Measurements from ENCODE around the gene RAD50. TPM values are rescaled to one million over a fixed set of nuclear protein-coding genes. Genes with fewer than 3 reads are reported as not detected.

RAD50 gene
- total and polyA plus RNA-seq, 10 of the 15 experiments (the other 5 are each of a cell fraction or from before 2014, with no cell fraction given), result 12.8 to 68.6 (median 47.0) TPM

DNA sequence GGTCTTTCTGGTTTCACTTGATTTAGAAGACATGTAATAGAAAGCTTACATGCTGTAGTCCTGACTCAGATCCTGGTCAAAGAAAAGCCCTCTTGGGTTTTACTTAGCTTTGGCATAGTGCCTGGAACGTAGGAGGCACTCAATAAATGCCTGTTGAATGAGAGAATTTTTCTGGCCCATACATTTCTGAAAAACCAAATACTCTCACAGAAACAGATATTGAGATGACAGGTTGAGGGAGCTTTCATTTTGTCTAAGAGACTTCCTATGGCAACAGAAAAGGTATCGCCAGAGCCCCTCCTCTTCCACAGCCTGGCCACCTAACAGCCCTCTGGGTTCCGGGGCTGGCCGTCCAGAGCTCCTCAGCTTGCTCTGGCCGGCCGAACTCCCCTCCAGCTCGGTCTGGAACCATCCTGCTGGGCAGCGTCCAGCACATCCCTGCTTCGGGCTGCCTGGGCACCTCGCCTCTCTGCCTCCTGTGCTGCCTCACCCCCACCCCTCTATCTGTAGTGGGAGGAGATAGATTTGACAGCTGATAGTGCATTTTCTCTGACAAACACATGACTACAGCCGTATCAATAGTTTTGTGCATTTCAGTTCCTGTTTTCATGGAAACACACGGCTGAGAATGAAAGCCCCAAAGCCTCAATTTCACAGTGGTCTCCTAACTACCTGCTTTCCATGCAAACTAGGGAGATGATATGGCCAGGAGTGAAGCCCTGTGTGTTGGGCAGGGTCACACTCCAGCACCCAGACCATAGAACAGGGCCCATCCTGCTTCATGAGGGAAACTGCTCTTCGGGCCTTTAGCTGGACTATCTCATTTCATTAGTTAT, 118.1 kb downstream of the RAD50 start (continued):
- TF ChIP-seq, protein P1, sequence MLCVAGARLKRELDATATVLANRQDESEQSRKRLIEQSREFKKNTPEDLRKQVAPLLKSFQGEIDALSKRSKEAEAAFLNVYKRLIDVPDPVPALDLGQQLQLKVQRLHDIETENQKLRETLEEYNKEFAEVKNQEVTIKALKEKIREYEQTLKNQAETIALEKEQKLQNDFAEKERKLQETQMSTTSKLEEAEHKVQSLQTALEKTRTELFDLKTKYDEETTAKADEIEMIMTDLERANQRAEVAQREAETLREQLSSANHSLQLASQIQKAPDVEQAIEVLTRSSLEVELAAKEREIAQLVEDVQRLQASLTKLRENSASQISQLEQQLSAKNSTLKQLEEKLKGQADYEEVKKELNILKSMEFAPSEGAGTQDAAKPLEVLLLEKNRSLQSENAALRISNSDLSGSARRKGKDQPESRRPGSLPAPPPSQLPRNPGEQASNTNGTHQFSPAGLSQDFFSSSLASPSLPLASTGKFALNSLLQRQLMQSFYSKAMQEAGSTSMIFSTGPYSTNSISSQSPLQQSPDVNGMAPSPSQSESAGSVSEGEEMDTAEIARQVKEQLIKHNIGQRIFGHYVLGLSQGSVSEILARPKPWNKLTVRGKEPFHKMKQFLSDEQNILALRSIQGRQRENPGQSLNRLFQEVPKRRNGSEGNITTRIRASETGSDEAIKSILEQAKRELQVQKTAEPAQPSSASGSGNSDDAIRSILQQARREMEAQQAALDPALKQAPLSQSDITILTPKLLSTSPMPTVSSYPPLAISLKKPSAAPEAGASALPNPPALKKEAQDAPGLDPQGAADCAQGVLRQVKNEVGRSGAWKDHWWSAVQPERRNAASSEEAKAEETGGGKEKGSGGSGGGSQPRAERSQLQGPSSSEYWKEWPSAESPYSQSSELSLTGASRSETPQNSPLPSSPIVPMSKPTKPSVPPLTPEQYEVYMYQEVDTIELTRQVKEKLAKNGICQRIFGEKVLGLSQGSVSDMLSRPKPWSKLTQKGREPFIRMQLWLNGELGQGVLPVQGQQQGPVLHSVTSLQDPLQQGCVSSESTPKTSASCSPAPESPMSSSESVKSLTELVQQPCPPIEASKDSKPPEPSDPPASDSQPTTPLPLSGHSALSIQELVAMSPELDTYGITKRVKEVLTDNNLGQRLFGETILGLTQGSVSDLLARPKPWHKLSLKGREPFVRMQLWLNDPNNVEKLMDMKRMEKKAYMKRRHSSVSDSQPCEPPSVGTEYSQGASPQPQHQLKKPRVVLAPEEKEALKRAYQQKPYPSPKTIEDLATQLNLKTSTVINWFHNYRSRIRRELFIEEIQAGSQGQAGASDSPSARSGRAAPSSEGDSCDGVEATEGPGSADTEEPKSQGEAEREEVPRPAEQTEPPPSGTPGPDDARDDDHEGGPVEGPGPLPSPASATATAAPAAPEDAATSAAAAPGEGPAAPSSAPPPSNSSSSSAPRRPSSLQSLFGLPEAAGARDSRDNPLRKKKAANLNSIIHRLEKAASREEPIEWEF (IDR thresholded peaks at IDR 0.05; ENCODE audit: insufficient replicate concordance, low read depth, low read length), result peak; percentile 98
- TF ChIP-seq SP1 (IDR thresholded peaks at IDR 0.05; ENCODE audit: low read depth, low read length) (peak; percentile 54), TCF3 (IDR thresholded peaks at IDR 0.05; ENCODE audit: borderline replicate concordance, insufficient read depth, low read depth, low read length) (0 out of 2 replicates have a peak, but pooled peaks have one; percentile 8), TCF7 (IDR thresholded peaks at IDR 0.05; ENCODE audit: borderline replicate concordance) (no peak), RBBP5 (conservative IDR thresholded peaks at IDR 0.05) (no peak)

Measured in GM12878 (cell line).